Fibroblast of lung (primary cell): Measurements from ENCODE around the gene NEK11.

Source experiments
- EZH2 ChIP-seq: IDR thresholded peaks from 2 replicates; pipeline ENCODE4 v1.5.1; 2012; ENCODE audit warnings: low read length, control low read depth, mild to moderate bottlenecking; ENCODE audit errors: missing control alignments
- TF ChIP-seq, protein P1 (sequence below), 2 donors: IDR thresholded peaks in 1 of 2; conservative IDR thresholded peaks in 1 of 2; 1 replicate in 1 of 2; 2 replicates in 1 of 2; pipeline ENCODE4 v1.5.1; 2011 to 2012; ENCODE audit warnings: low read length in 2 of 2, control low read depth in 1 of 2, inconsistent platforms in 1 of 2, low read depth in 1 of 2, mild to moderate bottlenecking in 1 of 2

DNA sequence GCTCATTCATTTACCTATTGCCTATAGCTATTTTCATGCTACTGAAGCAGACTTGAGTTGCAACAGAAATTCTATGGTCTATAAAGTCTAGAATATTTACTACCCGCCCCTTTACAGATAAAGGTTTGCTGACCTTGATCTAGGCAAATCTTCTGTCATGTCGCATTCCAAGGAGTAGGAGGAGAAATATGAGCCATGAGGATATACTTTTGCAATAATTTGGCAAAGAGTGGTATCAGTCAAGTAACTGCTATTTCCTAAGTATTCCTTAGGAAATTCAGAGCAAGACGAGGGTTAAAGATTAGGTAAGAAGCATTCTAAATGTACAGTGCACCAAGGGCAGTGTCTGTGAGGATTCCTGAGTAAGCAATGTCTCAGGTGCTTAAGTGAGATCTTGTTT is 233.8 kb downstream of the NEK11 start:
- TF ChIP-seq, protein P1, sequence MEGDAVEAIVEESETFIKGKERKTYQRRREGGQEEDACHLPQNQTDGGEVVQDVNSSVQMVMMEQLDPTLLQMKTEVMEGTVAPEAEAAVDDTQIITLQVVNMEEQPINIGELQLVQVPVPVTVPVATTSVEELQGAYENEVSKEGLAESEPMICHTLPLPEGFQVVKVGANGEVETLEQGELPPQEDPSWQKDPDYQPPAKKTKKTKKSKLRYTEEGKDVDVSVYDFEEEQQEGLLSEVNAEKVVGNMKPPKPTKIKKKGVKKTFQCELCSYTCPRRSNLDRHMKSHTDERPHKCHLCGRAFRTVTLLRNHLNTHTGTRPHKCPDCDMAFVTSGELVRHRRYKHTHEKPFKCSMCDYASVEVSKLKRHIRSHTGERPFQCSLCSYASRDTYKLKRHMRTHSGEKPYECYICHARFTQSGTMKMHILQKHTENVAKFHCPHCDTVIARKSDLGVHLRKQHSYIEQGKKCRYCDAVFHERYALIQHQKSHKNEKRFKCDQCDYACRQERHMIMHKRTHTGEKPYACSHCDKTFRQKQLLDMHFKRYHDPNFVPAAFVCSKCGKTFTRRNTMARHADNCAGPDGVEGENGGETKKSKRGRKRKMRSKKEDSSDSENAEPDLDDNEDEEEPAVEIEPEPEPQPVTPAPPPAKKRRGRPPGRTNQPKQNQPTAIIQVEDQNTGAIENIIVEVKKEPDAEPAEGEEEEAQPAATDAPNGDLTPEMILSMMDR (conservative IDR thresholded peaks at IDR 0.05 in 1 of 2, IDR thresholded peaks at IDR 0.05 in 1 of 2; ENCODE audit: low read depth in 1 of 2, low read length in 2 of 2): no peak
- TF ChIP-seq EZH2: no peak
